D341Med (cell line): ENCODE data around the gene SNX15.

Experiments used
- DNase-seq: peaks from one replicate; pipeline ENCODE4 v3.0.0; 2012; ENCODE audit warnings: low spot score

Gene SNX15

GRCh38 chr11:65058012-65058411 is 30.8 kb downstream of the SNX15 start:
- peak; percentile 26 for DNase-seq

DNA sequence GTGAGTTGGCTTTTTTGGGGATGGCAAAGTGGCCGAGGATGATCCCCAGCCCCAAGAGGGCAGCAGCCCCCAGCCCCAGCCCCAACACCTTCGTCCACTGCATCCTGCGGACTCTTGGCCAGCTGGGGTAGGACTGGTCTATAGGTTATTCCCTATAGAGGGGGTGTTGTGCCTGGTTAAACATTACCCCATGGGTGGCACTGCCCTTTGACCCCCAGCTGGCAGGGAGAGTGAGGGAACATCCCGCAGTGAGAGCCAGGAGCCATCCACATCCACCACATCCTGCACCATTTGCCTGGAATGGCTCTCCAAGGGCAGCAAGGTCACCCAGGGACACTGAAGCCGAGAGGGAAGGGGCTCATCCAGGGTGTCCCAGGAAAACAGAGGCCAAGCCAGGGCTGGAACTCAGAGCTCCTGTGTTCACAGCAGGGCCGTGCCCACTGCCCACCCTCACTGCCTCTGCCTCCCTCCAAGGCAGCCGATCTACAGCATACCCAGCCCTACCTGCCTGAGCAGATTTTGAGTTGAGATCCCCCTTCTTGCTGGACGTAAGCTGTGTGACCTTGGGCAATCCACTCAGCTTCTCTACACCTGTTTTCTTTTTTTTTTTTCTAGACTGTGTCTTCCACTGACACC is 31.3 kb downstream of the SNX15 start, which contains the start of gene NAALADL1:
Gene NAALADL1, minus strand, starts transcription at position 135 of the 636 bp plus-strand sequence. Its CDS starts 32 bp downstream, at position 103.
- peak; percentile 17 for DNase-seq

GRCh38 chr11:65059523-65059922 is 32.3 kb downstream of the SNX15 start:
- DNase-seq: no peak

DNA sequence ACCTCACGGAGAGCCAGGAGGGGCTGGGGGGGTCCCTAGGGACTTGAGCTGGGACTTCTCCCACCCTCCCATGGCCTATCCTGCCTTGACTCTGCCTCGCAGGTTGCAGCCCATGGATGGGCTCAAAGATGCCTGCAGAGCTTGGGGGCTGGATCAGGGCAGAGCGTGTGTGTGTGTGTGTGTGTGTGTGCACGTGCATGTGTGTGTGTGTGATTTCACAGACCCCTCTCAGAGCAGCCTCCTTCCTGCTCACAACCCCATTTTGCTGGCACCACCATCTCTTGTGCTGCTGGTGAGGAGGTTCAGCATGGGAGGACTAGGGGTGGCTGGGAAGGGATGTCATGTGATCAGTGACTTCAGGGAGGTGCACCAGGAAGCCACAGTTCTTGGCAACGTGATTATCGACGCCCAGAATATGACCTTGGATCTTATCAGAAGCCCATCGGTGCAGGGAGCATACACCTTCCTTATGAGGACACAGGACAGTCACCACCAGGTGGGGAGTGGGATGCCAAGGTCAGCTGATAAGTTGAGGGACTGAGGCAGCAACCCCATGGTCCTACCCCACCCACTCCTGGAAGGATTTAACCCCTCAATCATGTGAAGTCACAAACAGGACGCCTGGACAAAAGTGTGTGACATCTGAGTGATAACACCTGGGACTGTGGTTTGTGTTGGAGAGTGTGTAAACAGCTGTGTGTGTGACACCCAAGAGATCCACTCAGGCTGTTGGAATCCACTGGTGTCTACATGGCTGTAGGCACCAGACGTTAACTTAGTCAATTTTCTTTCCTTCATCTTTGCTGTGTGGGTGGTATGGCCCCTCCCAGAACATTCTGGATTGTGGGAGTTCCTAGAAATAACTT is 33.0 kb downstream of the SNX15 start:
- DNase-seq: no peak

DNA sequence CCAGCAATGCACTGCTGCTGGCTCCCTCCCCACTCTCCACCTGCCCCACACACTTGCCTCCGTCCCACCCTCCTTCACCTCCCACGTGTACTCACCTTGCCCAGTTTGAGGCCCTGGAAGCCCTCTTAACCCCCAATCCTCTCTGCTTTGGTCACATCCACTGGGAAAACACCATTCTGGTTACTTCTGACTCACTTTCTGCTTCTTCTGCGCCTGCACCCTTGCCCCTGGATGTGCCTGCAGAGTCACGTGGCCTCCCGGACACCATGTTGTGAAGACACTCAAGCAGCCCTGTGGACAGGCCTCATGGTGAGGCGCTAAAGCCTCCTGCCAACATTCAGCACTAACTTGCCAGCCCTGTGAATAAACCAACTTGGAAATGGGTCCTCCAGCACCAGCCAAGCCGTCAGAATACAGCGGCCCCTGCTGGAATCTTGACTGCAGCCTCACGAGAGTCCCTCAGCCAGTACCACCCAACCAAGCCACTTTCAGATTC is 33.7 kb downstream of the SNX15 start:
- no peak for DNase-seq

DNA sequence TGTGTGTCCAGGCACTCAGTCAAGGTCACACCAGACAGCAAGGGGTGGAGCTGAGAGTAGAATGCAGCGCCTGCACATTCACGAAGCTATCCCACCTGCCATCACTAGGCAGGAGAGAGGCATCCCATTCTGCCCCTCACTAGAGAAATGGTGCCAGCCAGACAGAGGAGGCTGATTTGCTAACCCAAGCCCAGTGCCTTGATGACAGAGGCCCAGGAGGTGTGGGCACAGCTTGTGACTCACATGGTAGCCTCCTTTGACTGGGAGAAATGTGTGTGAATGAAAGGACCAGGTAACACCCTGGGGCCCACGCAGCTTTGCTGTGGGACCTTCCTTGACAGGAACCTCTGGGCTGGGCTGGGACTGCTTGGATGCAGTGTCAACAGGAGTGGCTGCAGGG is 36.3 kb downstream of the SNX15 start:
- DNase-seq: no peak

DNA sequence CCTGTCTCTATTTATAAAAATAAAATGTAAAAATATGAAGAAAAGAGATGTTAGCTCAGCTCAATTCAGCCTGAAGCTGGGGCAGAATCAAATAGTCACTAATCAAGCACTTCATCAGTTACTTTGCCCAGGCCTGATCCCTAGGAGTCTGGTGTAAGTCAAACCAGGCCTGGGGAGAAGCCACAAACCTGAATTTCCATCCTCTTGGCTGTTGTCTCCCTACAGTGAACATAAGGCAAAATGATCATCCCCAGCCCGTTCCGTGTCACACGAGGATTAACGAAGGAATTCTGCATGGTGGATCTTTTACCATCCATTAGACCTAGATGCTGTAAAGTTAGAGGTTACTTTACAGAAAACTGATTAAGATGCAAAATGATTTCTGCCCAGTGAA is 37.6 kb downstream of the SNX15 start:
- DNase-seq: no peak

DNA sequence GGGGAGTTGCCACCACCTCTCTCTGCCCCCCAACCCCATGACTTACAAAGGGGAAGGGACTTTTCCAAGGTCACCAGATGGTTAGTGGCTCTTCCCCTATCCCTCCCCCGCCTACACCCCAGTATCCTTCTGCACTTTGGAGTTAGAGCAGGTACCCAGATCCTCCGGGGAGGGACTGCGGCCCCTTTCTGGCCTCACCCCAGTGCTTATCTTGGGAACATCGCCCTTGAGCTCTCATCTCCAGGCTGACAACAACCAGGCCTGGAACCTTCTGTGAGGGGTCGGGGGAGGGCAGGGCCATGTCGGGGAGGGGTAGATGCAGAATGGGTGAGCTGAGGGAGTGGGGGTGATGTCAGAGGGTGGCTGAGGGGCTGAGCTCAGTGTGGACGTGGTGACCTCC is 38.6 kb downstream of the SNX15 start:
- DNase-seq: no peak

DNA sequence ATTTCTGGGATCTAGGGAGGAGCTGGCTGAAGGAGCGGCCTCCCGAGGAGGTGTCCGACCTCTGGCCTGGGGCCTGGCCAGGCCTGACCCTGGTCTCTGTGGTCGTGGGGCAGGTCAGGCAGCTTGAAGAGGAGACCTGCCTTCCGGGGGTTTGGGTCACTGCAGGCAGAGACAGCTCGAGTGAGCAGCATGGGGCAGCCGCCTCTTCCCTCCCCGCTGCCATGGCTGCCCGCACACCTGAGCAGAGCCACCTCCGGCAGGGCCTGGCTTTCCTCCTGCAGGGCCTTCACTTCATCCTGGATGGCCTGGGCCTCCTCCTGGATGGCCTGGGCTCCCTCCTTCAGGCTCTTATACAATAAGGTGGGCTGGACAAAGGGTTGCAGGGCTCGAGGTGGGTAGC is 39.1 kb downstream of the SNX15 start:
- no peak for DNase-seq

GRCh38 chr11:65066805-65067291 is 39.6 kb downstream of the SNX15 start:
- DNase-seq: no peak

GRCh38 chr11:65067446-65067845 is 40.2 kb downstream of the SNX15 start:
- peak; percentile 9 for DNase-seq

DNA sequence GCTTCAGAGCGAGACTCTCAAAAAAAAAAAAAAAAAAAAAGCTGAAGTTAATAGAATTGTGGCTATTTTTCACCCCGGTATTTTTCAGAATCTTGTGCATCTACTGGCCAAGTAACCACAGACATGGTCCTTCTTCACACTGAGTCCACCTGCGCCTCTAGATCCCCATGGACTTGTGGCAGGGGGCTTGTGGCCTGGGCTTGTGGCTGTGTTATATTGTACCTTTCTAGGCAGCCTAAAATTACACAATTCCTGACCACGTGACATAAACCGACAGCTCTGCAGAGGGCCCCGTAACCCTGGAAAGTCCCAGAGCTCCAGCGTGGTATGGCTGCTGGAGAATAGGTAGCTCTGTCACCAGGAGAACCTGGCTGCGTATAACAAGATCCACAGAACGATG is 42.0 kb downstream of the SNX15 start:
- DNase-seq: peak; percentile 4

GRCh38 chr11:65071907-65072630 is 44.8 kb downstream of the SNX15 start:
- DNase-seq: no peak

- no peak for DNase-seq
Measured at GRCh38 chr11:65072631-65072966, 45.4 kb downstream of the SNX15 start.

DNA sequence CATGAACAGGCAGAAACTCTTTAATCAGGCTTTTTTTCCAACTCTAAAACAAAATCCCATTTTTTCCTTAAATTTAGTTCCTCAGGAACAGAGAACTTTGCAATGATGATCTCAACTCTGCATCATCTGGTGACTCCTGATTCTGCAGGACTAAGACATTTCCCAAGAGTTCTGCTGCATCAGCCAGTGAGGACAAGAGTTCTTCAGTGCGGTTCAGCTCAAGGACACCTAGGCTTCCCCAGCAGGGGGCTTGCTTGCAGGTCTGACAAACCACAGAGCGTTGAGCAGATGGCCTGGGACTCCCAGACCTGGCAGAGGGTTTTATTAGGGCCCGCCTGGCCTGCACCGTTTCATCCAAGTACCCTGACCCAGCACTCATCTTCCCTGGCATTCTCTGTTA is 50.2 kb downstream of the SNX15 start:
- DNase-seq: peak; percentile 56

GRCh38 chr11:65078151-65078550 is 50.9 kb downstream of the SNX15 start:
- peak; percentile 82 for DNase-seq

- no peak for DNase-seq
Measured at GRCh38 chr11:65078786-65079342, 51.6 kb downstream of the SNX15 start.

DNA sequence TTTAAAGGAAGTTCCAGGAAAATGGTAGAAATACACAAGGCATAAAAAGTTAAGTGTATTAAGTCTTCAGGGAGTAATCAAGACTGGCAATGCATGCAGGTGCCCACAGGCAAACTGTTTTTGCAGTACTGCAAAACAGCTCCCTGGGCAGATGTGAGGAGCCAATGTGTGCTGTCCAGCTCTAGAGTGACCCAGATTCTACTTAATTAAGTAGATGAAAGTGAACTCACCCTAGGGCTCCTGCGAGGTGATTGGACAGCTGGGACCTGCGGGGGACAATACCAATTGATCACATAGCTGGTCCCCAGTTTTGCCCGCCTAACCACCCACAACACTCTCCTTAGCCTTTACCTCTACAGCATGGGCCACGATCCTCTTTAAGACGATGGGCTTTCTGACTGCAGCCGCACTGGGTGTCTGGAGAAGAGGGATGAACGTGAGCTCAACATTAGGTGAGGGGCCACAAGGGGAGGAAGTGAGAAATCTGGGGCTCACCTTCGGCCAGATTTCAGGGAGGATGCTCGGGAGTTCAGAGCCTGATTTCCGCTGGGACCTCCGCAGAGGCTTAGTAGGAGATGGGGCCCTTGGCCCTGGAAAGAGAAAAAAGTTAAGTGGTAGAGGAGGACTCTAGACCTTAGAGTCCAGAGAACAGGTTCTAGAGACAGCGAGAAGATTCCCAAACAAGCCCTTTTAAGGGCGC is 56.0 kb downstream of the SNX15 start:
- DNase-seq: no peak

DNA sequence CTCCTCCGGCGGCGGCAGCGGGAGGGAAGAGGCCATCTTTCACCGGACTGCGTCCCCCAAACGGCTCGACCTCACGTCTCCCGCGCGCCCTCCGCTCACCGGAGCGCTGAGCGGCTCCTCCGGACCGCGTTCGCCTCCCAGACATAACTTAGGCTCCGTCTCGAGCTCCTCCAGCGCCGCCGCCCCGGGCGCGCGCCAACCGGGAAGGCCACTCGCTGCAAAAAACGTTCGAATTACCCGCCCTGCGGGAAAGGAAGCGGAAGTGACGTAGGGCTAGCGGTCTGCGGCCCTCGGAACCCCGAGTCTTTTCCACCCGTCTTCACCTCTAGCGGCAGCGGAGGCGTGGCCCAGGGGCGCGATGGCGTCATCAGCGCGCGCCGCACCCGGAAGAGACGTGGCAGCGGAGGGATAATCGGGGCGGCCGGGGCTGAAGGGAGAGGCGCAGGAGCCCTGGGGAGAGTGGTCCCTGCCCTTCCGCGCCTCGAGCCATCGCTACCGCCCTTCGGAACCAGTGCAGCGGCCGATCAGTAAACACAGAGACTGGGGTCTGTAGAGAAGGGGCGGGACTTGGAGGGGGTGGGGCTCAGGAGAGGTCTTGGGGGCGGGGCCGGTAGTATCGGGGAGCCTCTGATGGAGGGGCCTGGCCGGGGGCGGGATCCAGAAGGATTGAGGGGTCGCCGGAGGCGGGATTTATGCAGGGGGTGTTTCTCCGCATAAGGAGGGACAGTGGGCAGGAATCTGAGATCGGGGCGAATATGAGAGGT is 56.8 kb downstream of the SNX15 start, which contains the start of the genes CDCA5 and ZFPL1:
Gene CDCA5, minus strand, starts transcription at position 207 of the 764 bp plus-strand sequence. Its CDS starts 62 bp downstream, at position 145.
Gene ZFPL1, plus strand, starts transcription at position 389 of the 764 bp plus-strand sequence. CDS start 477 bp downstream, outside the sequence.
- peak; percentile 99 for DNase-seq

- no peak for DNase-seq
Measured at GRCh38 chr11:65084598-65085375, 57.5 kb downstream of the SNX15 start.
